Fibroblast of gingiva (primary cell): Measurements from ENCODE around the gene PLCD3.
A peak's percentile ranks its signal among the peaks of the same experiment; 100 is the strongest.

Source experiments
- DNase-seq: peaks from one replicate; pipeline ENCODE4 v3.0.0-alpha.2; 2011; ENCODE audit warnings: low read depth

PLCD3 gene

DNA sequence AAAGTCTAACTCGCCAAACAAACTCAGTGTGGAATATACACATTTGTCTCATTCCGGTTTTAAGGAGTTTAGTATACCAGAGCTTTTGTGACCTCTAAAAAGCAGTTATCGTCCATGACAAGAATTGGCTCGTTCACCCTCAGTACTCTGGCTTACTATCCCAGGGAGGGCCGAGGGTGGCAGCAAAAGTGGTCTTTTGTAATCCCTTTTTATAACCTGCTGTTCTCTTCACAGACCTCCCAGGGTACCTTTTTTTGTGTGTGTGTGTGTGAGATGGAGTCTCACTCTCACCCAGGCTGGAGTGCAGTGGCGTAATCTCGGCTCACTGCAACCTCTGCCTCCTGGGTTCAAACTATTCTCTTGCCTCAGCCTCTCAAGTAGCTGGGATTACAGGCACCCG is 62.3 kb downstream of the PLCD3 start:
- no peak for DNase-seq

- DNase-seq, result no peak
Measured at GRCh38 chr17:45067637-45068036, 64.7 kb downstream of the PLCD3 start.

DNA sequence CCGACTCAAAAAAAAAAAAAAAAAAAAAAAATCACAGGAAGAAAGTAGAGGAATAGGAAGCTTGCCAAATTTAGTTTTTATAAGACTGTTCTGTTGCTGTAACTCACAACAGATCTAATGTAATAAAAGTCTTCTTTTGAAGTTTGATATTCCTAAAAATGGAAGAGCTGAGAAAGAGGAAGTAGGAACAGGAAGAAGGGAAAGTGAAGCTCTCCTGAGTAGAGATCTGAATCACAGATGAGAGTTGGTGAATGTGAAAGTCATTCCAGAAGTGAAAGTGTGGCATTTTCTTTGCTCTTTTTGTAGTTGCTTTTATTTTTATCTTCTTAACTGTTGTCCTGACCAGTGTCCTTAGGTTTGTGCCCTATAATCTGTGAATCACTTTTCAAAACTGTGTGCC is 69.1 kb downstream of the PLCD3 start:
- no peak for DNase-seq

DNA sequence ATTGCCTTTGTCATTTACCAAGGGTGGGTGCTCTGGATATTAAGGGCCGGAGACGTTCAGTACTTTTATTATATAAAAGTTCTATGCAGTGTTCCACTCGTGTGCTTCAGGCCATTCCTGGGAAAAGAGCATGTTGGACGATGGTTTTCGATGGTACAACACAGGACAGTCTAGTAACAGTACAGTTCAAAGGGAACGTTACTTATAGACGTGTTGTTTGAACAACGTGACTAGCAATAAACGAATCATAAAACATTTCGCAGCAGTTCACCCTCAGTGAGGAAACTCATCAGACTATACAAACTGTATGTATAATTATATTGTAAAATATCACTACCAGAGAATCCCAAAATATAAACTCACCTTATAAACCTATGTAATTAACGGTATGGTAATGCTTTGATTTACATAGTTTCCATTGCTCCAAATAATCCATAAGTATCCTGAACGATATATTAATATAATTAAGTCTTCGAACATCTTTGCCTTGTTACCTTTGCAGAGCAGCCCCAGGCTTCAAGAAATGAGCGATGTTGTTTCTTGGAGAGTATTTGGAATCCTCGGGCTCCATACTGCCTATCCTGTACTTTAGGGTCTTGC is 70.6 kb downstream of the PLCD3 start:
- DNase-seq, result no peak

DNA sequence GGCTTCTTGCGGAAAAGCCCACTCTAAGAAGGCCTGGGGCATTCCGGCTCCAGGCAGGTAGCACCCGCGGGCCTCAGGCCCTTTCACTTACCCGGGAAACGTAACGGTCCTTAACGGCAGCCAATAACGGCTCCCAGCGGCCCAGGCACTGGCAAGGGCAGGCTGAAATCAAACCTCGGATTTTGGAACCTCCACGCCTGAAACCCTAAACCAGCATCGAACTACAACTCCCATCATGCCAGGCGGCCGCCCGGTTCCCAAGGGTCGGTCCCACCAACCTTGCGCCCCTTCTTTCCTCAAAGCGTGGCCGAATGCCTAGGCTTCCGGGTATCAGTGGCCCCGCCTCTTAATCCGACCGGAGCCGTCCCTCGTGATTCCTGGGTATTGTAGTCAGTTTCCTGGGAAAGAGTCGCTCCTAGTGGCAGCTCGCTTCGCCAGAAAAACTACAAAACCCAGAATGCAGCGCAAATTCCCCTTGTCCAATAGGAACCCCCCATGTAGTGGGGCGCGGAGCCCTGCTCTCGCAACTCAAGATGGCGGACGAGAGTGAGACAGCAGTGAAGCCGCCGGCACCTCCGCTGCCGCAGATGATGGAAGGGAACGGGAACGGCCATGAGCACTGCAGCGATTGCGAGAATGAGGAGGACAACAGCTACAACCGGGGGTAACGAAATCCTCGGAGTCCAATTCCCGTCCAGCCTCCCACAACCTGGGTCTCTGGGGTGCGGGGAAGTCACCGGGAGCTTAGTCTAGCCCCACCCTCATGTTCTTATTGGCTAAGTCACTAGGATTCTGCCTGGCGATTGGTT is 71.3 kb downstream of the PLCD3 start, which contains the start of gene NMT1:
TSS of gene NMT1 (plus strand) at position 521 of the 809 bp plus-strand sequence. CDS start at position 534, 13 bp downstream.
- peak; percentile 99 for DNase-seq

DNA sequence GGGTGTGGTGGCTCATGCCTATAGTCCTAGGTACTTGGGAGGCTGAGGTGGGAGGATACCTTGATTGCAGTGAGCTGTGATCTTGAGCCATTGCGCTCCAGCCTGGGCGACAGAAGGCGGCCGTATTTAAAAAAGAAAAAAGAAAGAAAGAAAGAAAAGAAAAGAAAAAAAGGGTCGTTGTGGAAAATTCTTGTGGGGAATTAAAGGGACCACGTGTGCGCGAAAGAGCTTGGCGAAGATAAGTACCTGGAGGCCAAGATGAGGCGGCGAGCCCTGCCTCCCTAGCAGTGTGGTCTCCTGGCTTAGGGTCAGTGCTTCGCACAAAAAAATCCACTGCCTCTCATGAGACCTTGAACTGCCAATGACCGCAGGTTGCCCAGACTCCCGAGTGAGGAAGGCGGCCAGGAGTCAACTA is 71.9 kb downstream of the PLCD3 start:
- no peak for DNase-seq
